LNCAP (cell line): ENCODE measurements around the gene LRRFIP1.

Experiments
- TF ChIP-seq, protein P1 (sequence below): fragments of 450-650 bp; IDR thresholded peaks from 2 replicates; pipeline ENCODE4 v1.5.1; 2017; ENCODE audit warnings: mild to moderate bottlenecking

LRRFIP1 gene

DNA sequence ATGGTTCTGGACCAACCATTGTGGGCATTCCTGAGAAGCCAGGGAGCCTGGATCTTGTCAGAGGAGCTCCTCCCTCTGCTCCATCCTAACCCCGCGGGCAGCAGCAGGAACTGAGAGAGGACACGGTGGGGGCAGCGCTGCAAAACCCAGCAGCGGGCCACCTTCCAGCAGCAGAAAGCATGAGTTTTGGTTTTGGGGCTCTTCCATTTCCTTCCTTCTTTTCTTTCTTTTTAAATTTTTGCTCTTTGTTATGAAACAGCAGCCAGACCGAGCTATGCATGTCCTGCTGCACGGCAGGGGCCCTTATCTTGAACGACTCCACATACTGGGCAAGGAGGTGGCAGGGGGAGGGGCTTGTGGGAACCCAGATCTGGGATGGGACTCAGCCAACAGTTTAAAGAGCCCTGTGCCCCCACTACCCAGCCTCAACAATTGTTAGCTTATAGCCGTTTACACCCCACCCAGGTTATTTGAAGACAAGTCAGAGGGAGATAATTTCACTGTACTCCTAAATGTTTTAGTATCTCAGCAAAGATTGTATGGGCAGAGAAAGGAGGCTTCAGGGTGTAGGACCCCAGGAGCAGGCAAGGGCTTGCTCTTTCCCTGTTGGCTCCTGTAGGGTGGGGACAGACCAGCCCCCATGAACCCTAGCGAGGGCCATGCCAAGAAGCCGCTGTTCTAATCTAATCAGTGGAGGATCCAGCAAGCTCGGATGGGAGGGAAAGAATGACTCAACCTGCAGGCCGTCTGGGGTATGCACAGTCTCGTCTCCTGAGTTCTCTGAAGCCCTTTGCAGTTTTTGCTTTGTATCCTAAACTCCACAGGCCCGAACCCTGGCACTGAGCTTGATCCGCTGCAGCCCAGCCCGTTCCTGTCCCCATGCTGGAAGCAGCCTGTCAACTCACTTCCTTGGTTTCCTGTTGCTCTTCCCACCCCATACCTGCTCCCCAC, 75.3 kb downstream of the LRRFIP1 start:
- TF ChIP-seq, protein P1, sequence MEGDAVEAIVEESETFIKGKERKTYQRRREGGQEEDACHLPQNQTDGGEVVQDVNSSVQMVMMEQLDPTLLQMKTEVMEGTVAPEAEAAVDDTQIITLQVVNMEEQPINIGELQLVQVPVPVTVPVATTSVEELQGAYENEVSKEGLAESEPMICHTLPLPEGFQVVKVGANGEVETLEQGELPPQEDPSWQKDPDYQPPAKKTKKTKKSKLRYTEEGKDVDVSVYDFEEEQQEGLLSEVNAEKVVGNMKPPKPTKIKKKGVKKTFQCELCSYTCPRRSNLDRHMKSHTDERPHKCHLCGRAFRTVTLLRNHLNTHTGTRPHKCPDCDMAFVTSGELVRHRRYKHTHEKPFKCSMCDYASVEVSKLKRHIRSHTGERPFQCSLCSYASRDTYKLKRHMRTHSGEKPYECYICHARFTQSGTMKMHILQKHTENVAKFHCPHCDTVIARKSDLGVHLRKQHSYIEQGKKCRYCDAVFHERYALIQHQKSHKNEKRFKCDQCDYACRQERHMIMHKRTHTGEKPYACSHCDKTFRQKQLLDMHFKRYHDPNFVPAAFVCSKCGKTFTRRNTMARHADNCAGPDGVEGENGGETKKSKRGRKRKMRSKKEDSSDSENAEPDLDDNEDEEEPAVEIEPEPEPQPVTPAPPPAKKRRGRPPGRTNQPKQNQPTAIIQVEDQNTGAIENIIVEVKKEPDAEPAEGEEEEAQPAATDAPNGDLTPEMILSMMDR: no peak

DNA sequence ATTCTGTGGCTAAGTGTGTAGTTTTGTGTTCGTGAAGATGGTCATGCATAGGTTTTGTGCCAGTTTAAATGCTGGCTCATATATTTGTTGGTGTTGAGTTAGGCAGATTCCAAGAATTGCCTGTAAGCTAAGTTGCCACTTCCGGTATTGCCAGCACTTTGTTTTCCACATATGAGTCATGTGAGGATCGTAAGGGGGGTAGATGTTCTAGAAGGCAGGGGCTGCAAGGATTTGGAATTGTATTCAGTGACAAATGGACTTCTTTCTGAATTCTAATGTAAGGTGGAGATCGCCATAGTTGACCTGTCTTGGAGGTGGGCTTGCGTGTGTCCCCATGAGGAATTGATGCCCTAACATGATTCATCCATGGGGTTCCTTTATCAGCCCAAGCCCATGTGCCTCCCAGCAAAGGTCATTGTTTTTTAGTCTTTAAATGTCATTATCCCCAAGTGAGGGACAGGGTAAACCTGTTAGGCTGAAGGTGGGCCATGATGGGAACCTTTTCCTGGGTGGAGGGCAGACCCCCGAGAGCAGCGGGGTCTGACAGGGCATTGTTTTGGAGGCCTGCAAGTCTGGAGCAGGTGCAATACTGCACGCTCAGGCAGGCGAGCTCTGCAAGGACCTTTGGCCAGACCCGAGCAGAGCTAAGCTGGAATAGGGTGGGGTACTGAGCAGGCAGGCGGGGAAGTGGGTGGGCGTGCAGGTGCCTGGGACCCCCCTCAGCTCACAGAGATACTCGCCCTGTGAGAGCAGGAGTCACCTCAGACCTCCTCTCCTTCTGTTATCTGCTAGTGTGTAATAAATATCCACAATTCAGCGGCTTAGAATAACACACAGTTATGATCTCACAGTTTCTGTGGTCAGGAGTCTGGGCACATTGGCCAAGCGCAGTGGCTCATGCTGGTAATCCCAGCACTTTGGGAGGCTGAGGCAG, 77.4 kb downstream of the LRRFIP1 start:
- TF ChIP-seq, protein P1: no peak

DNA sequence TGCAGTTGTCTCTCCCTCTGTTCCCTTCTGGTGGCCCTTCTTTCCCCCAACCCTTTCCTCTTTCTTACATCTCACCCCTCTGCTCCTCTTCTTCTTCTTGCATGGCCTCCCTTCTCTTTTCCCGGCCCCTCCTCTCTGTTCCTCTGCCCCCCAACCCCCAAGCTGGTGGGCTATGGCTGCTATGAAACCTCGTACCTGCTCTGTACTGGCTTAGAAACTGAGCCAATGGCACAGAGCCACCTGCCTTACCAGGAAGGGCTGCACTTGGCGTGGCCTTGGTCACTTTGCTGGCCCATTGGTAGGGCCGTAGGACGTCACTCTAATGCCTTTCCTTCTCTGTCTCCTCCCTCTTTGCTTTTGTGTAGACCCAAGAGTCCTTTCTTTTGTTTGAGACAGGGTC, 78.9 kb downstream of the LRRFIP1 start:
- TF ChIP-seq, protein P1: no peak

DNA sequence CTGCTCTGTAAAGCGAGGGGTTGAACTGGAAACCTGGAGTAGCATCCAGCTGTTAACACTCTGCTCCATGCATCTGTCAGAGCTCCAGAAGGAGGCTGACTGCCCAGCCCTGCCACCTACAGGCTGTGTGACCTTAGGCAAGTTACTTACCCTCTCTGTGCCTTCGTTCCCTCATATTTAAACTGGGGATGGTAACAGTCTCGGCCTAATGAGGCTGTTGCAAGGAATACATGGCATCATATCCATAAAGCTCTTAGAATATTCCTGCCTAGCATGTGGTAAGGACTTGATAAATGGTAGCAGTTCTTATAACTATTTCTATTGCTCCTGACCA, 80.6 kb downstream of the LRRFIP1 start:
- TF ChIP-seq, protein P1: no peak

DNA sequence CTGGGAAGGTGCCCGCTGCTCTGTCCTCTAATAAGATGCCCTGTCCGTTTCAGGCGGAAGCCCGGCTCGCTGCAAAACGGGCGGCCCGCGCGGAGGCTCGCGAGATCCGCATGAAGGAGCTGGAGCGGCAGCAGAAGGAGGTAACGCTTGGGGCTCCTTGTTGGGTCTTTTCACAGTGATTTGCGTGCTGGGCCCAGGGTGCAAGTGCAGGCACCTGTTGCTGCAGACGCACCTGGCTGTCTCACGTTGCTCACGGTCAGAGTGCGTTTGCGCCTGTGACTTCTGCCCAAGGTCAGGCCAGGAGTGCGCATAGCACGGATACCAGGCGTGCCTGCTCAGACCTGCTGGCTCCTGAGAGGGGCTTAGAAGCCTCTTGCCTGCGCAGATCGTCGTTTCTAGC, 81.1 kb downstream of the LRRFIP1 start:
- TF ChIP-seq, protein P1: no peak

DNA sequence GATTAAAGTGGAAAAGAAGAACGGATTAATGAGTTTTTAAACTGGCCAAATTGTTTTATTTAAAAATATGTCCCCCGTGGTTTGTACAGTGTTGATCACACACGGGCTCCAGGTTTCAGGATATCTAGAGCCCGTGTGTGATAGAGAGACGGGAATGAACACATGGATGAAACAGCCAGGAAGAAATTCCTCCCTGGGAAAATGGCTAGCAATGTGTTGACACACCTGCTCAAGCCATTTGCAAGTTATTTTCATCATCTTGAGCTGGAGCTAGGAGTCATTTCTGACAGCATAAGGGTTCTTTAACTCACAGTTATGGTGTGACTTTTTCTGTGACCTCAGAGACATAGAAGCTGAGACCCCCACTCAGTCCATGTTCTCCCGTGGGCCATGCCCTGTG, 81.6 kb downstream of the LRRFIP1 start:
- TF ChIP-seq, protein P1: no peak

DNA sequence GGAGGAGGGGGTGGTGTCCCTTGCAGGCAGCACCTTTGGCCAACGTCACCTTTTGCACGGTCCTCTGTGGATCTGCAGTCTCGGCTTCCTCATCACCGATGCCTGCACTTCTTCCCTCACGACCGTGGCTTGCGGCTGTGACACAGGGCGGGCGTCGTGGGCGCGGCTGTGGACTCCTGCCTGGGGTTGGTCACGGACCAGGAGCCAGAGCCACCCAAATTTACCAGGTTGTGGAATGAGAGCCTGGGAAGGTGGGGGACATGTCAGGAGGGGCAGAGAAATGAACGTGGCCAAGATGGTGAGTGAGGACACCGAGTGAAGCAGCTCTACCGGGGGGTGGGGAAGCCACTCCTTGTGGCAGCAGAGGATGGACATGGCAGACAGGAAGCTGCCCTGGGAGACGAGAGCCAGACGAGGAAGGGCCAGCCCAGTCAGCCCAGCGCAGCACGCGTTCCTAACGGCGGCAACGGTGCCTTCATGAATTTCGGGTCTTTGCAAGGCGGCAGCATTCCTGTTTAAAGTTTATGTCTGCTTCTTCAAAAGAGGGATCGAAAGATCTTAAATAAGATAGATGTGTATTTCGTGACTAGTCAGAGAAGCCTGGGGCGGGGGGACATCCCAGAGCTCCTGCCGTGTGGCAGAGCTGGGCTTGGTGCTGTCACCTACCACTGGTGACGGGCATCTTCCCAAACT, 84.2 kb downstream of the LRRFIP1 start:
- TF ChIP-seq, protein P1: no peak
